HG02759 (cell line): ENCODE results near the gene GSN.

Experiments
- ATAC-seq: cut with Tn5 transposase; IDR thresholded peaks from one replicate; pipeline ENCODE4 v1.9.1; 2021; ENCODE audit warnings: mild to moderate bottlenecking, moderate library complexity; ENCODE audit not compliant: unreplicated experiment

The GSN gene

GRCh38 chr9:121322037-121322736, 54.2 kb downstream of the GSN start:
- no peak for ATAC-seq

GRCh38 chr9:121322737-121323448, 54.9 kb downstream of the GSN start:
- ATAC-seq: no peak

- ATAC-seq: no peak
Measured at GRCh38 chr9:121323449-121324151, 55.6 kb downstream of the GSN start.

GRCh38 chr9:121324316-121324715, 56.4 kb downstream of the GSN start:
- no peak for ATAC-seq

GRCh38 chr9:121324755-121325154, 56.8 kb downstream of the GSN start:
- no peak for ATAC-seq

GRCh38 chr9:121325387-121325786, 57.4 kb downstream of the GSN start:
- no peak for ATAC-seq

- ATAC-seq: no peak
Measured at GRCh38 chr9:121326130-121326838, 58.3 kb downstream of the GSN start.

- no peak for ATAC-seq
Measured at GRCh38 chr9:121326901-121327613, 59.1 kb downstream of the GSN start.

GRCh38 chr9:121328476-121328875, 60.5 kb downstream of the GSN start:
- no peak for ATAC-seq

- no peak for ATAC-seq
Measured at GRCh38 chr9:121328876-121329681, 61.1 kb downstream of the GSN start.

GRCh38 chr9:121331549-121331948, 63.6 kb downstream of the GSN start:
- ATAC-seq: no peak

- ATAC-seq: no peak
Measured at GRCh38 chr9:121331992-121332685, 64.2 kb downstream of the GSN start.

GRCh38 chr9:121333950-121334773, 66.2 kb downstream of the GSN start:
- no peak for ATAC-seq

- ATAC-seq: no peak
Measured at GRCh38 chr9:121336665-121337064, 68.7 kb downstream of the GSN start.

- no peak for ATAC-seq
Measured at GRCh38 chr9:121339437-121339836, 71.5 kb downstream of the GSN start.

GRCh38 chr9:121340676-121341392, 72.9 kb downstream of the GSN start:
- ATAC-seq: peak; percentile 92

GRCh38 chr9:121344184-121344583, 76.2 kb downstream of the GSN start:
- no peak for ATAC-seq

GRCh38 chr9:121345070-121345469, 77.1 kb downstream of the GSN start:
- no peak for ATAC-seq
